Measurements from ENCODE around the gene DSC1. TPM values are rescaled to one million over a fixed set of nuclear protein-coding genes. Genes with fewer than 3 reads are reported as not detected.

The DSC1 gene
- total RNA-seq, 1 donor from 2014 or later, result not detected

GRCh38 chr18:31205273-31205672 lies 42.6 kb upstream of the DSC1 start:
- Histone ChIP-seq H3K4me2 (no peak overlapping the region), H3K36me3 (peaks cover 3% of the 10 kb centered on the region), H3K79me2 (ENCODE audit: low read depth) (no peaks in the 10 kb centered on the region), H3K4me3 (no peak overlapping the region), H3K9me3 (ENCODE audit: low read depth) (peaks cover 7% of the 10 kb centered on the region), H3K27ac (no peak overlapping the region), H3F3A (ENCODE audit: low read depth) (no peaks in the 10 kb centered on the region), H4K20me1 (ENCODE audit: low read depth) (no peaks in the 10 kb centered on the region), H3K4me1 (peaks cover 21% of the 10 kb centered on the region), H3K27me3 (no peaks in the 10 kb centered on the region), H2AFZ (replicated peaks) (no peak overlapping the region), H3K9ac (no peak overlapping the region)
- H3K36me3 Mint-ChIP-seq, result no peaks in the 10 kb centered on the region
- H3K4me1 Mint-ChIP-seq, result peaks cover 19% of the 10 kb centered on the region
- peaks cover 2% of the 10 kb centered on the region for H3K27me3 Mint-ChIP-seq (ENCODE audit: insufficient read depth, low read depth)
- H3K27ac Mint-ChIP-seq, result no peak overlapping the region
- TF ChIP-seq EZH2 (IDR thresholded peaks at IDR 0.05) (no peak), CTCF (IDR thresholded peaks at IDR 0.05) (no peak), EZH2phosphoT487 (IDR thresholded peaks at IDR 0.05) (no peak)
- DNase-seq (ENCODE audit: low spot score), result no peak
- no peak overlapping the region for H3K4me3 Mint-ChIP-seq
- H3K9me3 Mint-ChIP-seq, result no peaks in the 10 kb centered on the region

DNA sequence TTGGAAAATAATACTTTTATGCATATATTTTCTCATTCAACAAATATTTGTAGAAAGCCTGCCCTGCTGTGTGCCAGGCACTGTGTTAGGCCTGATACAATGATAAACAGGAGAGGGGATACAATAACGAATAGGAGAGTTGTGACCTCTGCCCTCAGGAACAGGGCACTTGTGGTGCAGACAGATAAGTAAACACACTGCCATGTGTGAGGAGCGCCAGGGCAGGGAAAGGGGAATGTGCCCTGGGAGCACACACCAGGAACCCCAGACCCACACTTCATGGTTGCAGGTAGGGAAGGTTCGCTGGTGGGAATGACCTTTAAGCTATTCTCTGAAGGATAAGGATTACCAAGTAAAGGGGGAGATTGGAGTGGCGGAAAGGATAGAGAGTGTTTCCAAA lies 42.2 kb upstream of the DSC1 start:
- H3K27me3 ChIP-seq, result no peaks in the 10 kb centered on the region
- H3K4me3 Mint-ChIP-seq, result no peak overlapping the region
- no peak overlapping the region for H3K27ac Mint-ChIP-seq
- H3K9me3 ChIP-seq (ENCODE audit: low read depth), result peaks cover 2% of the 10 kb centered on the region
- no peak for DNase-seq (ENCODE audit: low spot score)
- H3F3A ChIP-seq (ENCODE audit: low read depth), result no peaks in the 10 kb centered on the region
- H3K4me2 ChIP-seq, result no peak overlapping the region
- H3K36me3 ChIP-seq, result no peaks in the 10 kb centered on the region
- peaks cover 2% of the 10 kb centered on the region for H3K27me3 Mint-ChIP-seq (ENCODE audit: insufficient read depth, low read depth)
- H3K4me1 Mint-ChIP-seq, result peaks cover 19% of the 10 kb centered on the region
- no peaks in the 10 kb centered on the region for H3K36me3 Mint-ChIP-seq
- H3K4me1 ChIP-seq, result peaks cover 21% of the 10 kb centered on the region
- TF ChIP-seq EZH2 (IDR thresholded peaks at IDR 0.05) (no peak), EZH2phosphoT487 (IDR thresholded peaks at IDR 0.05) (no peak), CTCF (IDR thresholded peaks at IDR 0.05) (no peak)
- no peaks in the 10 kb centered on the region for H3K9me3 Mint-ChIP-seq
- no peak overlapping the region for H3K4me3 ChIP-seq
- no peak overlapping the region for H3K27ac ChIP-seq
- no peaks in the 10 kb centered on the region for H3K79me2 ChIP-seq (ENCODE audit: low read depth)
- no peak overlapping the region for H3K9ac ChIP-seq
- no peaks in the 10 kb centered on the region for H4K20me1 ChIP-seq (ENCODE audit: low read depth)
- H2AFZ ChIP-seq (replicated peaks), result no peak overlapping the region

DNA sequence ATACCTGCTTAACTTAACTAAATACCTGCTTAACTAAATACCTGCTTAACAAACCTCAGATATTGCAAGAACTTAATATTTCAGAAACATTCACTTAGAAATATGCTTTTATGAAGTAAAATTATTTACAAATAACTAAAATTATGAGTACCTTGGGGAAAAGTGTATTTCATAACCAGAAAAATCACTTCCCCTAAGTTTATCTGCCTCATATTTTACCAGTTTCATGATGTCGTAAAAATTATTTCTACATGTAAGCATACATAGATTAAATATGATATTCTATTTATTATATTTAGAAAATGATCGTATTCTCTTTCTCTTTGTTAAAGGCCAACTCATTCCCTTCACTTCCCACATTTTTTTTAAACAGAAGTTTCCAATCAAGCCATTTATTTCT lies 41.5 kb upstream of the DSC1 start:
- no peak for DNase-seq (ENCODE audit: low spot score)
- no peaks in the 10 kb centered on the region for H3K36me3 ChIP-seq
- H3K9me3 Mint-ChIP-seq, result no peaks in the 10 kb centered on the region
- peaks cover 2% of the 10 kb centered on the region for H3K27me3 Mint-ChIP-seq (ENCODE audit: insufficient read depth, low read depth)
- H3K79me2 ChIP-seq (ENCODE audit: low read depth), result no peaks in the 10 kb centered on the region
- no peak overlapping the region for H3K27ac Mint-ChIP-seq
- no peaks in the 10 kb centered on the region for H3K27me3 ChIP-seq
- no peak overlapping the region for H3K27ac ChIP-seq
- H3K4me3 ChIP-seq, result no peak overlapping the region
- H3K4me1 ChIP-seq, result peaks cover 19% of the 10 kb centered on the region
- TF ChIP-seq EZH2 (IDR thresholded peaks at IDR 0.05) (no peak), CTCF (IDR thresholded peaks at IDR 0.05) (no peak), EZH2phosphoT487 (IDR thresholded peaks at IDR 0.05) (no peak)
- no peak overlapping the region for H3K4me3 Mint-ChIP-seq
- no peak overlapping the region for H3K4me2 ChIP-seq
- no peak overlapping the region for H2AFZ ChIP-seq (replicated peaks)
- H3K9me3 ChIP-seq (ENCODE audit: low read depth), result no peaks in the 10 kb centered on the region
- peaks cover 19% of the 10 kb centered on the region for H3K4me1 Mint-ChIP-seq
- H3K36me3 Mint-ChIP-seq, result no peaks in the 10 kb centered on the region
- H3F3A ChIP-seq (ENCODE audit: low read depth), result no peaks in the 10 kb centered on the region
- no peaks in the 10 kb centered on the region for H4K20me1 ChIP-seq (ENCODE audit: low read depth)
- no peak overlapping the region for H3K9ac ChIP-seq

GRCh38 chr18:31203794-31204148 lies 41.1 kb upstream of the DSC1 start:
- Mint-ChIP-seq H3K36me3 (no peaks in the 10 kb centered on the region), H3K27ac (no peak overlapping the region), H3K4me1 (peaks cover 20% of the 10 kb centered on the region), H3K27me3 (ENCODE audit: insufficient read depth, low read depth) (peaks cover 2% of the 10 kb centered on the region), H3K4me3 (no peak overlapping the region), H3K9me3 (no peaks in the 10 kb centered on the region)
- H3K9ac ChIP-seq, result no peak overlapping the region
- H3K27me3 ChIP-seq, result no peaks in the 10 kb centered on the region
- no peaks in the 10 kb centered on the region for H3K79me2 ChIP-seq (ENCODE audit: low read depth)
- no peaks in the 10 kb centered on the region for H4K20me1 ChIP-seq (ENCODE audit: low read depth)
- H3K36me3 ChIP-seq, result no peaks in the 10 kb centered on the region
- H3K4me2 ChIP-seq, result no peak overlapping the region
- H3F3A ChIP-seq (ENCODE audit: low read depth), result no peaks in the 10 kb centered on the region
- no peak overlapping the region for H3K27ac ChIP-seq
- no peak overlapping the region for H3K4me3 ChIP-seq
- H2AFZ ChIP-seq (replicated peaks), result peak overlapping the region; percentile 76
- TF ChIP-seq EZH2 (IDR thresholded peaks at IDR 0.05) (no peak), CTCF (IDR thresholded peaks at IDR 0.05) (no peak), EZH2phosphoT487 (IDR thresholded peaks at IDR 0.05) (no peak)
- no peaks in the 10 kb centered on the region for H3K9me3 ChIP-seq (ENCODE audit: low read depth)
- peaks cover 15% of the 10 kb centered on the region for H3K4me1 ChIP-seq
- DNase-seq (ENCODE audit: low spot score), result no peak
